Tibial artery (tissue), 4 donors: ENCODE data around the gene IFNL3.
"Not testable (repeated sequence)": the region's sequence is repeated elsewhere in the genome, so short reads cannot be mapped to it uniquely, and the experiment has no call there.

Experiments used
- DNase-seq, 2 donors: peaks; one replicate each; pipeline ENCODE4 v3.0.0-alpha.2; 2019
- H3K27ac ChIP-seq, 2 donors: fragments of 200-600 bp; sonication (generic) in 1 of 2; 1 replicate in 1 of 2; 2 replicates in 1 of 2; pipeline ENCODE4 v1.5.1; 2018 to 2019; ENCODE audit warnings: mild to moderate bottlenecking in 1 of 2
- H3K27me3 ChIP-seq, 2 donors: fragments of 200-600 bp; sonication (generic) in 1 of 2; one replicate each; pipeline versions ENCODE4 v1.5.1 to v1.6.0; 2016 to 2019
- H3K36me3 ChIP-seq, 3 donors: fragments of 200-600 bp; sonication (generic) in 2 of 3; one replicate each; pipeline ENCODE4 v1.5.1; 2016 to 2019; ENCODE audit warnings: mild to moderate bottlenecking in 2 of 3
- H3K4me1 ChIP-seq, 4 donors: fragments of 200-600 bp; sonication (generic) in 2 of 4; 1 replicate in 3 of 4; 2 replicates in 1 of 4; pipeline ENCODE4 v1.5.1; 2016 to 2019
- H3K4me3 ChIP-seq, 2 donors: fragments of 200-600 bp; sonication (generic) in 1 of 2; 1 replicate in 1 of 2; 2 replicates in 1 of 2; pipeline ENCODE4 v1.5.1; 2018 to 2019; ENCODE audit warnings: mild to moderate bottlenecking in 2 of 2
- H3K9me3 ChIP-seq, 3 donors: fragments of 200-600 bp; sonication (generic) in 1 of 3; one replicate each; pipeline ENCODE4 v1.5.1; 2016 to 2019
- CTCF ChIP-seq, 2 experiments: fragments of 200-600 bp in 1 of 2; fragments of 450-650 bp in 1 of 2; IDR thresholded peaks; one replicate each; pipeline ENCODE4 v1.5.1; 2017 to 2019; ENCODE audit warnings: antibody characterized with exemption in 2 of 2, mild to moderate bottlenecking in 1 of 2, moderate library complexity in 1 of 2
- intact Hi-C: fragments of 100-400 bp; cut with DNase I; formaldehyde crosslinking; loops from one replicate; pipeline ENCODE4 v1.15.0; 2023; ENCODE audit warnings: low total_unique reads

IFNL3 gene

GRCh38 chr19:39230096-39230764 is 14.6 kb downstream of the IFNL3 start:
- Histone ChIP-seq H3K36me3 (no peaks in the 10 kb centered on the region), H3K4me1 (no peaks in the 10 kb centered on the region), H3K9me3 (no peaks in the 10 kb centered on the region), H3K27ac (no peak overlapping the region), H3K27me3 (peaks cover 0 to 11% of the 10 kb centered on the region in 2 donors), H3K4me3 (no peak overlapping the region)
- TF ChIP-seq CTCF (IDR thresholded peaks at IDR 0.05), result no peak
- intact Hi-C loops, result no loop called here
- no peak for DNase-seq

- intact Hi-C loops, result no loop called here
Measured at GRCh38 chr19:39224910-39225309, 19.9 kb downstream of the IFNL3 start.

GRCh38 chr19:39223703-39224279 is 21.0 kb downstream of the IFNL3 start:
- no peak overlapping the region for H3K27ac ChIP-seq
- no peak for TF ChIP-seq CTCF (IDR thresholded peaks at IDR 0.05)
- DNase-seq, result no peak
- H3K4me1 ChIP-seq, result no peaks in the 10 kb centered on the region
- peaks cover 0 to 32% of the 10 kb centered on the region in 2 donors for H3K27me3 ChIP-seq
- intact Hi-C loops, result no loop called here
- H3K9me3 ChIP-seq, result no peaks in the 10 kb centered on the region
- H3K36me3 ChIP-seq, result no peaks in the 10 kb centered on the region
- no peak overlapping the region for H3K4me3 ChIP-seq

More at GRCh38 chr19:39224910-39225309, 19.9 kb downstream of the IFNL3 start:
- TF ChIP-seq CTCF (IDR thresholded peaks at IDR 0.05), result no peak
- DNase-seq, result no peak
- Histone ChIP-seq H3K4me3 (no peak overlapping the region), H3K4me1 (no peaks in the 10 kb centered on the region), H3K36me3 (no peaks in the 10 kb centered on the region), H3K27ac (no peak overlapping the region), H3K27me3 (peaks cover 0 to 28% of the 10 kb centered on the region in 2 donors), H3K9me3 (no peaks in the 10 kb centered on the region)

GRCh38 chr19:39219108-39219507 is 25.7 kb downstream of the IFNL3 start:
- intact Hi-C loops, DNase-seq, H3K4me1 ChIP-seq, H3K27ac ChIP-seq, H3K36me3 ChIP-seq, H3K4me3 ChIP-seq: not testable (repeated sequence)
- Histone ChIP-seq H3K27me3 (peaks cover 0 to 46% of the 10 kb centered on the region in 2 donors), H3K9me3 (peaks cover 0 to 18% (median 15%) of the 10 kb centered on the region in 3 donors)

GRCh38 chr19:39218230-39219007 is 26.4 kb downstream of the IFNL3 start:
- Histone ChIP-seq H3K36me3 (no peaks in the 10 kb centered on the region), H3K9me3 (peaks cover 0 to 18% (median 15%) of the 10 kb centered on the region in 3 donors), H3K4me3 (no peak overlapping the region), H3K27me3 (peaks cover 0 to 41% of the 10 kb centered on the region in 2 donors), H3K27ac (no peak overlapping the region), H3K4me1 (no peaks in the 10 kb centered on the region)
- no peak for DNase-seq
- no peak for TF ChIP-seq CTCF (IDR thresholded peaks at IDR 0.05)
- intact Hi-C loops, result no loop called here

- H3K9me3 ChIP-seq, result peaks cover 0 to 18% (median 15%) of the 10 kb centered on the region in 3 donors
- no peak overlapping the region for H3K27ac ChIP-seq
- no peaks in the 10 kb centered on the region for H3K36me3 ChIP-seq
- DNase-seq, result no peak
- no peaks in the 10 kb centered on the region for H3K4me1 ChIP-seq
- peaks cover 0 to 39% of the 10 kb centered on the region in 2 donors for H3K27me3 ChIP-seq
- no peak for TF ChIP-seq CTCF (IDR thresholded peaks at IDR 0.05)
- H3K4me3 ChIP-seq, result no peak overlapping the region
- intact Hi-C loops, result no loop called here
Measured at GRCh38 chr19:39217094-39217493, 27.7 kb downstream of the IFNL3 start.

- H3K4me1 ChIP-seq, H3K4me3 ChIP-seq, H3K36me3 ChIP-seq, intact Hi-C loops, DNase-seq, H3K27ac ChIP-seq: not testable (repeated sequence)
- H3K9me3 ChIP-seq, result peaks cover 0 to 18% (median 15%) of the 10 kb centered on the region in 3 donors
- peaks cover 0 to 42% of the 10 kb centered on the region in 2 donors for H3K27me3 ChIP-seq
Measured at GRCh38 chr19:39215323-39215722, 29.5 kb downstream of the IFNL3 start.
